ENCODE data around the gene KRT77.

GRCh38 chr12:52643233-52644077, 59.9 kb downstream of the KRT77 start:
- TF ChIP-seq CTCF (conservative IDR thresholded peaks at IDR 0.05) (no peak), ZFX (IDR thresholded peaks at IDR 0.05) (no peak)
